Pons (tissue), 1 donor: ENCODE measurements around the gene AFG1L.
A peak's percentile ranks its signal among the peaks of the same experiment; 100 is the strongest.
"Not testable (repeated sequence)": the region's sequence is repeated elsewhere in the genome, so short reads cannot be mapped to it uniquely, and the experiment has no call there.

Experiments
- DNase-seq: peaks from one replicate; pipeline ENCODE4 v3.0.0-alpha.2; 2016; ENCODE audit warnings: low spot score

The AFG1L gene

DNA sequence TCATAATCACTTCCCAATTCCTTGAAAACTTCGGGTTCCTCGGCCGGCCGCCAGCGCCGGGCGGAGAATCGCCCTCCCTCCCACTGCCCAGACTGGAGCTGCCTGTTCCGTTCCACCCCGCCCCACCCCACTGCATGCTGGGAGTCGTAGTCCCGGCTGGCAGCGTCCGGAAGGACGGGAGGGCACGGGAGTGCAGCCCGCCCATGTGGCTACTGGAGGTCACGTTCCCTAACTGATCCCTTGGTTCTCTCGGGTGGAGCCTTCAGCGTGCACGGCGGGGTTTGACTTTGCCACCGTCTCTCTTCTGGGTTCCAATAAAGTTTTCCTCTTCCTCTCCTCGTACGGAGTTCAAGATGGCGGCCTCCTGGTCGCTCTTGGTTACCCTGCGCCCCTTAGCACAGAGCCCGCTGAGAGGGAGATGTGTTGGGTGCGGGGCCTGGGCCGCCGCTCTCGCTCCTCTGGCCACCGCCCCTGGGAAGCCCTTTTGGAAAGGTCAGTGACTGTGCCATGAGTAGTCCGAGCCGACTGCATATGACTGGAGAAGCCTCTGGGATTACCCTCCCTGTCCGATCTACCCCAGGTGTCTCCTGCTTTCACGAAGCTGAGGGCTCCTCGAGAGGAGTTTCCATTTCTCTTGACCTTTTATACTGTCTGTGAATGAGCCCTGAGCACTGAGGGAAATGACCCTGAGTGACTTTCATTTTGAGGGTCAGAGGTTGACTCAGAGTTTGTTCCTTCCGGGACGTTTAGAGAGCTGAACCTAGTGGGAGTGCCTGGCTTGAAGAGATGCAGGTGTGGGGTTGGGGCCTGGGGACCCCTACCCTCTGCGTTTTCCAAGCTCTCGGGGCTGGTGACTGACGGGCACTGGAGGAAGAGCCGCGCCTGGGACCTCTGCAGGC lies at the start of gene AFG1L:
TSS of gene AFG1L (plus strand) at position 328 of the 899 bp plus-strand sequence. CDS start at position 354, 26 bp downstream.
- peak; percentile 91 for DNase-seq

DNA sequence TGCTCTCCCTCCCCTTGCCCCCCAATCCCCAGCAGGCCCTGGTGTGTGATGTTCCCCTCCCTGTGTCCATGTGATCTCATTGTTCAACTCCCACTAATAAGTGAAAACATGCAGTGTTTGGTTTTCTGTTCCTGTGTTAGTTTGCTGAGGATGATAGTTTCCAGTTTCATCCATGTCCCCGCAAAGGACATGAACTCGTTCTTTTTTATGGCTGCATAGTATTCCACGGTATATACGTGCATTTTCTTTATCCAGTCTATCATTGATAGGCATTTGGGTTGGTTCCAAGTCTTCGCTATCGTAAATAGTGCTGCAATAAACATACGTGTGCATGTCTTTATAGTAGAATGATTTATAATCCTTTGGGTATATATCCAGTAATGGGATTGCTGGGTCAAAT lies 49.8 kb upstream of the AFG1L start:
- DNase-seq = not testable (repeated sequence)

DNA sequence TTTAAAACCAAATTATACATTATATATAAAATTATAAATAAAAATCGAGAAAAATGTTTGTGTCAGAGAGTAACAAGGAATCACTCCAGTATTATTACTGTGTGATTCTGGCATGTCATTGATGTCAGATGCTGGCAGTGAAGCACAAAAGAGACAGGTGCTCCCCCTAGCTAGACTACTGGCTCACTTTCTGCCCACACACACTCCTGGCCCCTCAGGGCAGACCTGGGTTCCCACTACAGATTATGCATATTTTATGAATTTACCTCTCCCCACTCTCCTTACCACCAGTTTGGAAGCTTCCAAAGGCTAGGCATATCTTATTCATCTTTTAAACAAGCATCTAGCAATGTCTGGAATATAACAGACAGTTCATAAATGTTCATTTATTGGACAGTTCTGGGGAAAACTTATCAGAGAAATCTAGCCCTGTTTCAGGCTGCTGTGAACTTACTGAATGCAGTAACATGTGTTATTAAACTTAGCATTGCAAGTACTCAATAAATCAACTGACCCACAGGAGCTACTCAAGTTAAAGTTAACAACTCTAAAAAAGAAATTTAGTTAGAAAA lies 46.8 kb upstream of the AFG1L start:
- DNase-seq = no peak

DNA sequence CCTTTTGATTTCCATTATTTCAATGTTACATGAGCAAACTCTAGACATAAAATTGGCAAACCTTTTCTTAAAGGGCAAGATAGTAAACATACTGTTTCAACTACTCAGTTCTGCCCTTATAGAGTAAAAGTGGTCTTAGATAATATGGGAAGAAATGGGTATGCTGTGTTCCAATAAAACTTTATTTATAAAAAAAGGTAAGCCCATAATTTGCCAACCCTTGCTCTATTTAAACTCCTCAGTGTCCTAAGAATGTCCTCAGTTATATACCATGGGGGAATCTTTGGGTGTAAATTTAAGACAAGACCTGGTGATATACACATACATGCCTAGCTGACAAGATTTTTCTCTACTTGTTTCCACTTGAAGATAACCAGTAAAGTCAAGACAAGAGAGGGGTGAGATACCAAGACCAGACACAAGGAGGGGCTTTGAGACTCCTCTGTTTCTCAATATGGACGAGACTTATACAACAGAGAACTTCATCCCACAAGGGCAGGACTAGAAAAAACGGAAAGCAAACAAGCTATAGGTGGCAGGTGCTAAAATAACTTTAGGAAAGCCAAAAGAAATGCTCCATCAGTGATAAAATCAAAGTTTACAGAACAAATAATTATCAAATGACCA lies 44.5 kb upstream of the AFG1L start:
- no peak for DNase-seq

DNA sequence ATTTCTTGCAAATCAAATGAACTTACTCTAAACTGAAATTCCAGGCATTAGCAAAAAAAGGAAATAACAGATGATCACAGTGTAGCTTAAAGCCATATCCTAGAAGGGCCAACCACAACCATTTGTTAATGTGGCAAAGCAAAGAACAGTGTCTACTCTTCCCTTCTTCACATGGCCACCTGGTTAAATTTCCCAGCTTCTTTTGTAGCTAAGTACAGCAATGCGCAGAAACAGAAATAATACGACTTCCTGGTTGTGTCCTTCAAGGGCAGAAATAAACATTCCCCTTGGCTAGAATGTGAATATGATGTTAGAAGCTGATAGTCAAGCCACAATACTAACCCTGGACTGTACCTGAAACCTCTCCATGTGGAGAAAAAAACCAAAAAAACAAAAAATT lies 43.6 kb upstream of the AFG1L start:
- no peak for DNase-seq

DNA sequence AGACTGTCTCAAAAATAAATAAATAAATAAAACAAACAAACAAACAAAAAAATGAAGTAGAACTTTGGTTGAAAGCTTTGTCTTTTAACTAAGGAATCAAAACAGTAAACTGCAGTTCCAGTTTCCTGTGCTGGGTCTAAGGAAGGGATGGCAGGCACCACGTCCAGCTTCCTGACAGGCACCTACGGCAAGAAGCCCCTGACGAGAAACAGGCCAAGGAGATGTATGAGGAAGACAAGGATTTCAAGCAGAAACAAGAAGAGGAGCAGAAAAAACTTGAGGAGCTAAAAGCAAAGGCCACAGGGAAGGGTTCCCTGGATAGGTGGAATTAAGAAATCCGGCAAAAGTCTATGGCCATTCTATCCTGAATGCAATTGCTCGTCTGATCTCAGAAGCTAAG lies 42.8 kb upstream of the AFG1L start:
- no peak for DNase-seq

DNA sequence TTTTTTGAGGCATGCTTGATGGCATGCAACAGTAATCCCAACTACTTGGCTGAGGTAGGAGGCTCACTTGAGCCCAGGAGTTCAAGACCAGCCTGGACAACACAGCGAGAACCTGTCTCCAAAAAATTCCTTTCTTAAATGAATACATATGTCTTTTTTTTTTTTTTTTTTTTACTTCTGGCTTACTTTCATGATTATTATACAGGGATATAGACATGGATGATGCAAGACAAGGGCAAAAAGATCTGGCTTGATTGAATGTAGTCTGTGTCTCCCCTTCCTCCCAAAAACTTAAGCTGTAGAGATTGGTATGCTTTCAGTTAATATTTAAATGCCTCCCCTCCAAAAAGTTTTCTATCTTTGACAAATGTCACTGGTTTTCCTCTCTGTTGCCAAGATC lies 41.6 kb upstream of the AFG1L start:
- no peak for DNase-seq

DNA sequence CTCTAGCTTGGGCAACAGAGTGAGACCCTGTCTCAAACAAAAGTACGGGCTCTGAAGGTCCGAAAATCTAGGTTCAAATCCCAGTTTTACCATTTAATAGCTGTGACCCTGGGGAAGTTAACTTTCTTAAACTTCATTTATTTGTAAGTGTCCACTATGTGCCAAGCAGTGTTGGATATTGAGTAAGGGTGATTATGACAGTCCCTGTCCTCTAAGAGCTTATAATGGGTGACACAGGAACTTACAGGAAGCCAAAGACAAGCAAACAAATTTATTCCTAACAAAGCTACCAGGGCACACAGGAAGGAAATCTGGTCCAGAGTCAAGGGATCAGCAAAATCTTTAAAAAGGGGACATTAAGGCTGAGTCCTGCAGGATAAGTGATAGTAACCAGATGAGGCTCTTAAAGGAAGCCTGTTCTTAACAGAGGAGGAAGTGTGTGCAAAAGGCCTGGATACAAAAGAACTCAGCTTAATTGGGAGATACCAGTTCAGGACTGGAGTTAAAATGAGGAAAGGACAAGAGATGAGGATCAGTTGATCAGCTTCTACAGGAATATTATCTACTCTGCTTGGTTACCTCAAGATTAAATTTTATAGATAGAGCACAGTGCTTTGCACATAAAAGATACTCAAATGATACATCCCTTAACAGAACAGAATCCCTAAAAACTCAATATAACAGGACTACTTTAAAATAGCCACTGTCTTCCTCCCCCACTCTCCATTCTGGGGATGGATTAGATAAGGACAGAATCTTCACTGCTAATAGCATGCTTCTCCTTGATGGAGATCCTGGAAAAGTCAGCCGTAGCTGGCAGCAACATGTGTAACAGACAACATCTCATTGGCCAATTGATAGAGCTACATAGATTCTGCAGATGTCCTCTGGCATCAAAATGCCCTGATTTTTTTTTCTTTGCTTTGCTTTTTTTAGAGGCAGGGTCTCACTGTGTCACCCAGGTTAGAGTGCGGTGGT lies 40.1 kb upstream of the AFG1L start:
- no peak for DNase-seq

DNA sequence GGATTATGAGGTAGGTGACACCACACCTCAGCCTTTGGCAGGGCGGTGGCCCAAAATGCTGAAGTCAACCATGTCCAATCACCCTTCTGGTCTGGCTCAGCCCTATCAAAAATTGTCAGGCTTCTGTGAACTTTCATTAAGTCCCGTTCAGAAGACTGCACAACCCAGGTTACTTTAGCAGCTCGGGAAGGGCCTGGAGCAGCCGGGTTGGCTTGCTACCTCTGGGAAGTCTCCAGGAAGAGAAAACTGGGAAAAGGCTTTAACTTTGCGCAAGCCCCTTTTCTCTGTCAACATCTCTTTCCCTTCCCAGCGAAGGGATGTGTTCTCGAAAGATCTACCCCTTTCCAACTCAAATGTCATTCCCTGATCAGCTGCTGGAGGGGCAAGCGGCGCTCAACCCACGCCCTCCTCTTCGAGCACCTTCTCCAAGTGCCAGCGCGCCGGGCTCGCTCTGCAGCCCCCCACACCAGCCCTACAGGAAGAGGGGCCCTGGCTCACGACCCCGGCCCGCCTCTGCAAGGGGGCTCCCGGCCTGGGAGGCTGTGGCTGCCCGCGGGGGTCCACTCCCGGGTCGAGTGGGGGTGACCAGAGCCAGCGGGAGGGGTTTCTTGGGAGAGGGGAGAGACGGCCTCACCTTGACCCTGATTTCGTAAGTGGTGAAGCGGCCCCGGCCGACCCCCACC lies 34.6 kb upstream of the AFG1L start:
- DNase-seq = peak; percentile 87

DNA sequence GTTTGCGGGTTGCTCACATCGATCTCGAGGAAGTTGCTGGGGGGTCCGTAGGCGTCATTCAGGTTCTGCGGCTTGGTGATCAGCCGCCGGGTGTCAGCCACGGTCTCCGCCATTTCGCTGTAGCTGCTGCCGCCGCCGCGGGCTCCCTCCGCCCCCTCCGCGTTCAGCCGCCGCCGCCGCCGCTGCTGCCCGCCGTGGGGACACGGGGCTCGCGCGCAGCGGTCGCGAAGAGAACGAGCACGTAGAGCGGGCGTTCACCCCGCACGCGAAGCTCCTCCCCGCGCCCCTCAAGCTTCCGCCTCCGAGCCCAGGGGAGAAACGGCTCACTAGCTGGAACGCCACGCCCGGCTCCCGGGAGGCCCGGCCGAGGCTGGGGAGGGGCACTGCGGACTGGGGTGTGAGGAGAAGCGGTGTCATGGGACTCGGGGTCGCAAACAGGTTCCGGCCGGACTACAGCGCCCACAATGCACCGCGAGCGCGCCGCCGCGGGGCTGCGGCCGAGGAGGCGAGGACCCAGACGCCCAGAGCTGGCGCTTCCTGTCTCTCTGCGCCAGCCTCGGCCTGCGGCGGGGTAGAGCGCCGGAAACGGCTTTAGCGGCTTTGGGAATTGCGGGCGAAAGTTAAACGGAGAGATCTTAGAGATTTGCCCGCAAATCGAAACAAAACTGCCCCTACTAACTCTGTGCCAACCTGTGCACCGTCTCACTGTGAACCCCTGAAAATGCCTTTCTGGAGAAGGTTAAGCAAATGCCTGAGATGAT lies 33.9 kb upstream of the AFG1L start, which contains the start of gene SNX3:
TSS of gene SNX3 (minus strand) at position 232 of the 761 bp plus-strand sequence. CDS start at position 113, 119 bp downstream.
- DNase-seq = peak; percentile 89

DNA sequence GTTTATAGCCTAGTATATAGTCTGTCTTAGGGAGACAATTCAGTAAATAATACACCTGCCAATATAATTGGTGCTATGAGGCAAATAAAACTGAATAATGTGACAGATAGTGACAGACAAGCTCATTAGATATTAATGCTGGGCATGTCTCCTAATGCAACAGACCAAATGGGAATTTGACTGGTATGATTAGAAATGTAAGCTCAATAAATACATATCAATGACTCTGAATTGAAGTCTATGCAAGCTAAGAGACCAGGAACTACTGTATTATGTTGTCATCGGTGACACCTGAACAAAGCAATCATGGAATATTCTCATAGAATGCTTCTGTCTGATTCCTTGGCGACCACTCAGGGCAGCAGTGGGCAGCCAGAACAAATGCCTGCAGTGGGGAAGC lies 31.5 kb upstream of the AFG1L start:
- DNase-seq = no peak

DNA sequence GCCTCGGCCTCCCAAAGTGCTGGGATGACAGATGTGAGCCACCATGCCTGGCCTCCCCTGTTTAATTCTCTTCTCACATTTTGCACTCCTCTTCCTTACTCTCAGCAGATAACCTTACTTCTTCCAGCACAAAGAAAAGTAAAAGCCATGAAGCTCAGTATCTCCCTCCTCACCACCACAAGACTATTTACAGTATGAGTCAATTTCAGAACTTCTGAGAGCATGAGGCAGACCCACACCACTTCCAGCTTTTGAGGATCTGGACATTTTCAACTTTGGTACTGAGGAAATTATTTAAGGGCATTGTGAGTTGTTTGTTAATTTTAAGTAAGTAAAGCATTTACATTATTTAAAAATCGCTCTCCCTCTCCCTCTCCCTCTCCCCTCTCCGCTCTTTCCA lies 26.0 kb upstream of the AFG1L start:
- DNase-seq = no peak

DNA sequence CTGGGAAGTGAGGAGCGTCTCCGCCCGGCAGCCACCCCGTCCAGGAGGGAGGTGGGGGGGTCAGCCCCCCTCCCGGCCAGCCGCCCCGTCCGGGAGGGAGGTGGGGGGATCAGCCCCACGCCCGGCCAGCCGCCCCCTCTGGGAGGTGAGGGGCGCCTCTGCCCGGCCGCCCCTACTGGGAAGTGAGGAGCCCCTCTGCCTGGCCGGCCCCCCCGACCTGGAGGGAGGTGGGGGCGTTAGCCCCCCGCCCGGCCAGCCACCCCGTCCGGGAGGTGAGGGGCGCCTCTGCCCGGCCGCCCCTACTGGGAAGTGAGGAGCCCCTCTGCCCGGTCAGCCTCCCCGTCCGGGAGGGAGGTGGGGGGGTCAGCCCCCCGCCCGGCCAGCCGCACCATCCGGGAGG lies 24.9 kb upstream of the AFG1L start:
- not testable (repeated sequence) for DNase-seq

DNA sequence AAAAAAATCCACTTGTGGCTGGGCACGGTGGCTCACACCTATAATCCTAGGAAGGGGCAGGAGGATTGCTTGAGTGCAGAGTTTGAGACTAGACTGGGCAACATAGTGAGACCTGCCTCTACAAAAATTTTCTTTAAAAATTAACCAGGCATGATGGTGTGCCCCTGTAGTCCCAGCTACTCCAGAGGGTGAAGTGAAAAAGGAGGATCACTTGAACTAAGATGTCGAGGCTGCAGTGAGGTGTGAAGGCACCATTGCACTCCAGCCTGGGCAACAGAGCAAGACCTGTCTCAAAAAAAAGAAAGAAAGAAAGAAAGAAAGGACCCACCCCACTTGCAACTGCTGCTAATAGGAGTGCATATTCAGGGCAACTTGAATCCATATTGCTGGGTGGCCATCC lies 20.3 kb upstream of the AFG1L start:
- no peak for DNase-seq

DNA sequence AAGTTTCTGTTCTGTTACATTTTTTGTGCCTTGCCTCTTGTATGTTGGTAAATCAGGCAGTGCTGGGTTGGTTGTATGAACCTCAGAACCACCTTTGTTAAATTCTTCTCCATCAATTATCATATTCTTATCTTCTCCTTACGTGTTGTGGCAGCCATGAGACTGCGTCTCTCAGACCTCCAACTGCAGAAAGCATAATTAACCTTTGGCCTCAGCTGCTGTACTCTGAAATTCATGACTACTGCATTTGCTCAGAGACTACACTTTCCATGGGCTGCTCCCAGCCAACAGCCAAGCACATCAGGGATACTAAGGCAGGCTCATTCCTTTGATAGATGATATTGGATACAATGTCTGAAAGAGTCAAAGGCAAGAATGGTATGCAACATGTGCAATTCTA lies 18.9 kb upstream of the AFG1L start:
- DNase-seq = no peak

DNA sequence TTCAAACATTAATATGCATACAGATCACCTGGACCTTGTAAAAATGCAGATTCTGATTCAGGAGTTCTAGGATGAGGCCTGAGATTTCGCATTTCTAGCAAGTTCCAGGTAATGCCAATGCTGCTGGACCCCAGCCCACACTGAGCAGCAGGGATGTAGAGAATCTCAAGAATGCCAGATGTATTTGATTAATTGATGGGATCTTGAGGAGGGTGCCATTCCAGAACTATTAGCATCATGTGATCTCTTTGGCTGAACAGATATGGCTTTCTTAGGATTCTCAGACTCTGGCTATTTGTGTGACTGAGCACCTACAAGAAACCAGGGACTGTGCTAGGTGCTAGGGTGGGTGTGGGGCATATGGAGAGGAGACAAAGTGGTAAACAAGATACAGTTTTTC lies 17.6 kb upstream of the AFG1L start:
- no peak for DNase-seq

DNA sequence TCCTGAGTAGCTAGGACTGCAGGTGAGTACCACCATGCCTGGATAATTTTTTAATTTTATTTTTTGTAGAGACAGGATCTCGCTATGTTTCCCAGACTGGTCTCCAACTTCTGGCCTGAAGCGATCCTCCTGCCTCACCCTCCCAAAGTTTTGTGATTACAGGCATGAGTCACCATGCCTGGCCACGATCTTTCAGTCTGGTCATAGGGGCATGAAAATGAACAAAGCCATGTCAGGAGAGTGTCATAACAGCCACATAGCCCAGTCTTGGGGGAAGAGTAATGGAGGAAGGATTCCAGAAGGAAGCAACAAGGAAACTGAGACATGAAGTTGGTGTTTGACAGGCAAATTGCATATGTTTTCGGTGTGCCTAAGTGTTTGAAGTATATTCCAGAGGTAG lies 17.0 kb upstream of the AFG1L start:
- no peak for DNase-seq

DNA sequence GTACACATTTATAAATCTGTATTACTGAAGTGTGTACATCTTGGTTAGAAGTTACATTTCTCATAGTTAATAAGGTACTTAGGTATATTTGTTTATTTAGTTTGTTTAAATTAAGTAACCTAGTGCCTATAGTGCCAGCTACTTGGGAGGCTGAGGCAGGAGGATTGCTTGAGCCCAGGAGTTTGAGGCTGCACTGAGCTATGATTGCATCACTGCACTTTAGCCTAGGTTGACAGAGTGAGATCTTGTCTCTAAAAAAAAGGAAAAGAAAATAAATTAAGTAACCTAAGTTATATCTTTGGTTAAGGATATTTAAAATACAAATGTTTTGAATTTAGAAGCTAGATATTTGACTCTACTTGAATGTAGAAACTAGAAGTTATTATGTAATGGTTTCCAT lies 9.5 kb upstream of the AFG1L start:
- DNase-seq = no peak

DNA sequence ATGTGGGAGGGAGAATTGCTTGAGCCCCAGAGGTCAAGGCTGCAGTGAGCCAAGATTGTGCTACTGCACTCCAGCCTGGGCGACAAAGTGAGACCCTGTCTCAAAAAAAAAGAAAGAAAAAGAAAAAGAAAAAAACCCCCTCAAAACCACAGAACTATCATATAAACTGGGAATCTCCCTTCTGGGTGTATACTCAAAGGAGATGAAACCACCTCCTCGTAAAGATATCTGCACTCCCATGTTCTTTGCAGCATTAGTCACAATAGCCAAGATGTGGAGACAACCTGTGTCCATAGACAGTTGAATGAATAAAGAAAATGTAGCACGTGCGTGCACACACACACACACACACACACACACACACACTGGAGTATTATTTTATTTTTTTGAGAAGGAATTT lies 8.5 kb upstream of the AFG1L start:
- no peak for DNase-seq

DNA sequence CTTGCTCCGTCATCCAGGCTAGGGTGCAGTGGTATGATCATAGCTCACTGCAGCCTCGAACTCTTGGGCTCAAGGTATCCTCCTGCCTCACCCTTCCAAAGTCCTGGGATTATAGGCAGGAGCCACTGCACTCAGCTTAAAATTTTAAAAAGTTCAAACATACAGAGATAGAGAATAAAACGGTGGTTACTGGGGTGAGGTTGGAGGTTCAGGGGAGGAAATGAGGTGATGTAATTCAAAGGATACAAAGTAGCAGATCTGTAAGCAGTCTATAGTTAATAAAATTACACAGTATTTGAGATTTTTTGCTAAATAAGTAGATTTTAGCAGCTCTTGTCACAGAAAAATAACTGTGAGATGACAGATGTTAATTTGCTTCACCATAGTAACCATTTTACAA lies 7.5 kb upstream of the AFG1L start:
- DNase-seq = no peak

DNA sequence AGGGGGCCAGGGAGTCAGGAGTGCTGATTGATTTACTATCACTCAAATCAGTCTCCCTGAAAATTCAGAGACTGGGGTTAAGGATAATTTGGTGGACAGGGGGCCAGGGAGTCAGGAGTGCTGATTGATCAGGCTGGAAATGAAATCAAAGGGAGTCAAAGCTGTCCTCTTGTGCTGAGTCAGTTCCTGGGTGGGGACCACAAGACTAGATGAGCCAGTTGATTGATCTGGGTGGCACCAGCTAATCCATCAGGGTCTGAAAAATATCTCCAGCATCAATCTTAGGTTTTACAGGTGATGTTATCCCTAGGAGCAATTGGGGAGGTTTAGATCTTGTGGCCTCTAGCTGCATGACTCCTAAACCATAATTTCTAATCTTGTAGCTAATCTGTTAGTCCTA lies 6.1 kb upstream of the AFG1L start:
- DNase-seq = no peak
